Nephron progenitor cell (in vitro differentiated cells): ENCODE measurements around the gene MLIP.

Experiments
- DNase-seq: peaks from one replicate; pipeline ENCODE4 v3.0.0; 2021
- H3K27ac Mint-ChIP-seq: 2 replicates; pipeline ENCODE4 v1.8.0; 2021; ENCODE audit warnings: mild to moderate bottlenecking, moderate library complexity, mixed read lengths
- H3K27me3 Mint-ChIP-seq: 2 replicates; pipeline ENCODE4 v1.8.0; 2021; ENCODE audit warnings: mild to moderate bottlenecking, low read depth, mixed read lengths; ENCODE audit not compliant: poor library complexity
- H3K36me3 Mint-ChIP-seq: 2 replicates; pipeline ENCODE4 v1.8.0; 2021; ENCODE audit warnings: low read depth, mixed read lengths
- H3K4me1 Mint-ChIP-seq: 2 replicates; pipeline ENCODE4 v1.8.0; 2021; ENCODE audit warnings: mixed read lengths
- H3K4me3 Mint-ChIP-seq: 2 replicates; pipeline ENCODE4 v1.8.0; 2021; ENCODE audit warnings: mild to moderate bottlenecking, moderate library complexity, mixed read lengths
- H3K9me3 Mint-ChIP-seq: 2 replicates; pipeline ENCODE4 v1.8.0; 2021; ENCODE audit warnings: mild to moderate bottlenecking, moderate library complexity, mixed read lengths
- TF ChIP-seq, protein P1 (sequence below): fragments of 200-600 bp; sonication (generic); IDR thresholded peaks from 2 replicates; pipeline ENCODE4 v1.5.0; 2021; ENCODE audit warnings: antibody characterized with exemption

The MLIP gene

DNA sequence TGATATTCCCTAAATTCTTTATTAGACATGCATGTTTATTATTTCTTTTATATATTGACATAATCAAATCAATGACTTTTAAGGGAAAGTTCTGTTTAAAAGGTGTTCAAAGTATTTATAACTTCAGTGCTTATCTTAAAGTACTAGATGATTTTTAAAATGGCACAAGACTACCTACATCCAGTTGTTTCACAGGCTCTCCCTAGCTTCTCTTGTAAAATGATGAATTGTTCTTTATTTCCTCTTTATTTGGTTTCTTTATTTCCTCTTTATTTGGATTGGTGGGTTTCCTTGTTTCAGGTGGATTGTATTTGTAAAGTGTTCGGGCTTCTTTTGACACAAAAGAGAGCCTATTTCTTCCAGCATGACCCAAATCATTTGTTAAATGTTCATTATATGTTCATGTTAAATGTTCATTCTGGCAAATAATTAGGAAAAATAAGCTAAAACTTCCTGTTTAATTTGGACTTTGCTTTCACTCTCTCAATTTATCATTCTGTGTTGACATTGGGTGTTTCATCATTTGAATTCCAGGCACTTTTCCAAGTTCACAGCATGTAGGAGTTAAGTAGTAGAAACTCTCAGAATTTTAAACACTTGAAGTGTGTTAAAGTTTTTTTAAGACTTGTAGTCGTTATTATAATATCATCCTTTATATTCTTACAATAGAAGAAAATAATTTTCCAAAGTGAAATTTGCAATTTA is 24.6 kb downstream of the MLIP start:
- no peak overlapping the region for H3K27ac Mint-ChIP-seq
- TF ChIP-seq, protein P1, sequence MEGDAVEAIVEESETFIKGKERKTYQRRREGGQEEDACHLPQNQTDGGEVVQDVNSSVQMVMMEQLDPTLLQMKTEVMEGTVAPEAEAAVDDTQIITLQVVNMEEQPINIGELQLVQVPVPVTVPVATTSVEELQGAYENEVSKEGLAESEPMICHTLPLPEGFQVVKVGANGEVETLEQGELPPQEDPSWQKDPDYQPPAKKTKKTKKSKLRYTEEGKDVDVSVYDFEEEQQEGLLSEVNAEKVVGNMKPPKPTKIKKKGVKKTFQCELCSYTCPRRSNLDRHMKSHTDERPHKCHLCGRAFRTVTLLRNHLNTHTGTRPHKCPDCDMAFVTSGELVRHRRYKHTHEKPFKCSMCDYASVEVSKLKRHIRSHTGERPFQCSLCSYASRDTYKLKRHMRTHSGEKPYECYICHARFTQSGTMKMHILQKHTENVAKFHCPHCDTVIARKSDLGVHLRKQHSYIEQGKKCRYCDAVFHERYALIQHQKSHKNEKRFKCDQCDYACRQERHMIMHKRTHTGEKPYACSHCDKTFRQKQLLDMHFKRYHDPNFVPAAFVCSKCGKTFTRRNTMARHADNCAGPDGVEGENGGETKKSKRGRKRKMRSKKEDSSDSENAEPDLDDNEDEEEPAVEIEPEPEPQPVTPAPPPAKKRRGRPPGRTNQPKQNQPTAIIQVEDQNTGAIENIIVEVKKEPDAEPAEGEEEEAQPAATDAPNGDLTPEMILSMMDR = no peak
- no peaks in the 10 kb centered on the region for H3K9me3 Mint-ChIP-seq
- no peak for DNase-seq
- H3K4me1 Mint-ChIP-seq = no peaks in the 10 kb centered on the region
- no peak overlapping the region for H3K4me3 Mint-ChIP-seq
- H3K36me3 Mint-ChIP-seq = no peaks in the 10 kb centered on the region
- H3K27me3 Mint-ChIP-seq = no peaks in the 10 kb centered on the region

- no peaks in the 10 kb centered on the region for H3K27me3 Mint-ChIP-seq
- no peak overlapping the region for H3K27ac Mint-ChIP-seq
- no peak for DNase-seq
- TF ChIP-seq, protein P1 = no peak
- no peak overlapping the region for H3K4me3 Mint-ChIP-seq
- H3K36me3 Mint-ChIP-seq = no peaks in the 10 kb centered on the region
- H3K9me3 Mint-ChIP-seq = no peaks in the 10 kb centered on the region
- no peaks in the 10 kb centered on the region for H3K4me1 Mint-ChIP-seq
Measured at GRCh38 chr6:54138795-54139194, 27.6 kb downstream of the MLIP start.

- no peak overlapping the region for H3K27ac Mint-ChIP-seq
- TF ChIP-seq, protein P1 = no peak
- no peaks in the 10 kb centered on the region for H3K4me1 Mint-ChIP-seq
- no peak overlapping the region for H3K4me3 Mint-ChIP-seq
- no peaks in the 10 kb centered on the region for H3K9me3 Mint-ChIP-seq
- no peaks in the 10 kb centered on the region for H3K36me3 Mint-ChIP-seq
- no peaks in the 10 kb centered on the region for H3K27me3 Mint-ChIP-seq
- no peak for DNase-seq
Measured at GRCh38 chr6:54140811-54141210, 29.6 kb downstream of the MLIP start.

- TF ChIP-seq, protein P1 = no peak
- H3K4me1 Mint-ChIP-seq = no peaks in the 10 kb centered on the region
- no peak overlapping the region for H3K4me3 Mint-ChIP-seq
- no peaks in the 10 kb centered on the region for H3K27me3 Mint-ChIP-seq
- no peaks in the 10 kb centered on the region for H3K36me3 Mint-ChIP-seq
- no peak overlapping the region for H3K27ac Mint-ChIP-seq
- DNase-seq = no peak
- no peaks in the 10 kb centered on the region for H3K9me3 Mint-ChIP-seq
Measured at GRCh38 chr6:54142889-54143519, 31.8 kb downstream of the MLIP start.

GRCh38 chr6:54151861-54152260 is 40.6 kb downstream of the MLIP start:
- no peak for DNase-seq
- TF ChIP-seq, protein P1 = no peak
- Mint-ChIP-seq H3K27ac (no peak overlapping the region), H3K4me1 (no peaks in the 10 kb centered on the region), H3K4me3 (no peak overlapping the region), H3K9me3 (no peaks in the 10 kb centered on the region), H3K27me3 (no peaks in the 10 kb centered on the region), H3K36me3 (no peaks in the 10 kb centered on the region)
